AG09309 (cell line): ENCODE data around the gene PEX11G.

ENCODE experiments used
- DNase-seq: peaks from one replicate; pipeline ENCODE4 v3.0.0-alpha.2; 2010; ENCODE audit warnings: low read depth
- H3K4me3 ChIP-seq: 2 replicates; pipeline ENCODE4 v1.5.1; 2011; ENCODE audit warnings: mild to moderate bottlenecking, low read depth, low read length, moderate library complexity; ENCODE audit not compliant: control insufficient read depth
- TF ChIP-seq, protein P1 (sequence below): IDR thresholded peaks from 2 replicates; pipeline ENCODE4 v1.5.1; 2011; ENCODE audit warnings: mild to moderate bottlenecking, low read depth, low read length, inconsistent platforms; ENCODE audit not compliant: insufficient read depth, control insufficient read depth; ENCODE audit errors: missing control alignments

The PEX11G gene

DNA sequence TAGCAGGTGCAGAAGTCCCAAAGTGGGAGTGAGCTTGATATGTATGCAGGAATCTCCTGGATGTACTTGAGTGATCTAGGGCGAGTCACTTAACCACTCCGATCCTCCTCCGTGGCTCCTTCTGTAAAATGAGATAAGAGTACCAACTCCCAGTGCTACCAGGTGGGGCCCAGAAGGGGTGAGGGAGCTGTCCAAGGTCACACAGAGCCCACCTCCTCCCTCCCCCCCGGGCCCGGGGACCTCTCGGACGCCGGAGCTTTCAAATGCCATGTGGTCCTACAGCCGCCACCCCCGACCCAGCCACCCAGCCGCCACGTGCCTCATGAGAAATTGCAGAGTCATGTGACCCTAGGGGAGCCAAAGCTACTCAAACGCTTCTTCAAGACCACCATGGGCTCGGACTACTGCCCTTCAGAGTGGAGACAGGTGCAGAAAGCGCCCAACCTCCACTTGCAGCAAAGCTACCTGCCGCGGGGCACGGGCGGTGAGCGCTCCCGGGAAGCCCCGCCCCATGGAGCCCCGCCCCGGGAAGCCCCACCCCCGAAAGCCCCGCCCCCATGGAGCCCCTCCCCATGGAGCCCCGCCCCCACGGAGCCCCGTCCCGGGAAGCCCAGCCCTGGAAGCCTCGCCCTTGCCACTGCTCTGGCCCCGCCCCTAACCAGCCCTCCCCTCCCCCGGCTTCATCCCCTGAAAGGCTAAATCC is 17.0 kb upstream of the PEX11G start:
- DNase-seq = no peak
- no peak overlapping the region for H3K4me3 ChIP-seq

DNA sequence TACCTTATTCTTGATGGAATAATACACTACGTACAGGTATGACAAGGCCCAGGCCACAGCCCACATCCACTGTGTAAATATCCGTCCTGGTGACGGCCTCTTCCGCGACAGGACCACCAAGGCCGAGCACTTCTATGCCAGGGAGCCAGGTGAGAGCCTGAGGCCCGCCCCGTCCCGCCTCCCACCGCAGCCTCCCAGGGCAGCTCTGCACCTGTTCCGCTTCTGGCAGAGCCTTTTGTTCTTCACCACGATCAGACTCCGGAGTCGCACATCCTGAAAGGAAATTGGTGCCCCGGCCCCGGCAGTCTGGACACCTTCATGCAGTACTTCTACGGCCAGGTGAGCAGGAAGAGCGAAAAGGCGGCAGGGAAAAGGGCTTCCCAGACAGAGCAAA is 16.4 kb upstream of the PEX11G start:
- DNase-seq = no peak
- H3K4me3 ChIP-seq = no peak overlapping the region
- TF ChIP-seq, protein P1, sequence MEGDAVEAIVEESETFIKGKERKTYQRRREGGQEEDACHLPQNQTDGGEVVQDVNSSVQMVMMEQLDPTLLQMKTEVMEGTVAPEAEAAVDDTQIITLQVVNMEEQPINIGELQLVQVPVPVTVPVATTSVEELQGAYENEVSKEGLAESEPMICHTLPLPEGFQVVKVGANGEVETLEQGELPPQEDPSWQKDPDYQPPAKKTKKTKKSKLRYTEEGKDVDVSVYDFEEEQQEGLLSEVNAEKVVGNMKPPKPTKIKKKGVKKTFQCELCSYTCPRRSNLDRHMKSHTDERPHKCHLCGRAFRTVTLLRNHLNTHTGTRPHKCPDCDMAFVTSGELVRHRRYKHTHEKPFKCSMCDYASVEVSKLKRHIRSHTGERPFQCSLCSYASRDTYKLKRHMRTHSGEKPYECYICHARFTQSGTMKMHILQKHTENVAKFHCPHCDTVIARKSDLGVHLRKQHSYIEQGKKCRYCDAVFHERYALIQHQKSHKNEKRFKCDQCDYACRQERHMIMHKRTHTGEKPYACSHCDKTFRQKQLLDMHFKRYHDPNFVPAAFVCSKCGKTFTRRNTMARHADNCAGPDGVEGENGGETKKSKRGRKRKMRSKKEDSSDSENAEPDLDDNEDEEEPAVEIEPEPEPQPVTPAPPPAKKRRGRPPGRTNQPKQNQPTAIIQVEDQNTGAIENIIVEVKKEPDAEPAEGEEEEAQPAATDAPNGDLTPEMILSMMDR = no peak

More for the DNA sequence above, 17.0 kb upstream of the PEX11G start:
- TF ChIP-seq, protein P1 = no peak

DNA sequence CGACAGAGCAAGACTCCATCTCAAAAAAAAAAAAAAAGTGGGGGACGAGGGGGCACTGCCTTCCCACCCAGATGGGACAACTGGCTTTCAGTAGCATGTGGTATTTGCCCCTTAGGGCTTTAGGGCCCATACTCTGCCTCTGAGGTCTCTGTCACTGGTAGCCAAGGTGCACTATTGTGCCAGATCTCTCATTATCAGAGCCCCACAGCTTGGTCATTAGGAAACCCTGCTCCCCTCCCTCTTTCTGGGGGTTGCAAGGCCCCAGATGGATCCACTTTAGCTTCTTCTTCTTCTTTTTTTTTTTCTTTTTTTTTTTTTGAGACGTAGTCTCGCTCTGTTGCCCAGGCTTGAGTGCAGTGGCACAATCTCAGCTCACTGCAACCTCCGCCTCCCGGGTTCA is 15.8 kb upstream of the PEX11G start:
- TF ChIP-seq, protein P1 = no peak
- H3K4me3 ChIP-seq = no peak overlapping the region
- no peak for DNase-seq

DNA sequence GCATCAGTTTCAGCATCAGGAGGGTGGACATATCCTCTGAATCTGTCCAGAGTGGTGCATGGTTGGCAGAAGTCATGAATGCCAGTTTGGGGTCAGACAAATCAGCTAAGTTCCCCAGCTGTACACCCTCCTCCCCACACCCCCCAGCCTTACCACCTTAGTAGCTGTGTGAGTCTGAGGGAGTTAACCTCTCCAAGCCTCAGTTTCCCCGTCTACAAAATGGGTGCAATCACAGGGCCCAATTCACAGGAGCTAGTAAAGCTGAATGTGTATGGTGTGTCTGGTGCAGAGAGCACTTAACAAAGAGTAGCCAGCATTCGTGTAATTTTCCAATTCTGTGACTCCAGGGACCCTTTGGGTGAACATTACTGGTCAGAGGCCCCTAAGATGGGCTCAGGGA is 13.7 kb upstream of the PEX11G start:
- TF ChIP-seq, protein P1 = no peak
- no peak for DNase-seq
- H3K4me3 ChIP-seq = no peak overlapping the region

DNA sequence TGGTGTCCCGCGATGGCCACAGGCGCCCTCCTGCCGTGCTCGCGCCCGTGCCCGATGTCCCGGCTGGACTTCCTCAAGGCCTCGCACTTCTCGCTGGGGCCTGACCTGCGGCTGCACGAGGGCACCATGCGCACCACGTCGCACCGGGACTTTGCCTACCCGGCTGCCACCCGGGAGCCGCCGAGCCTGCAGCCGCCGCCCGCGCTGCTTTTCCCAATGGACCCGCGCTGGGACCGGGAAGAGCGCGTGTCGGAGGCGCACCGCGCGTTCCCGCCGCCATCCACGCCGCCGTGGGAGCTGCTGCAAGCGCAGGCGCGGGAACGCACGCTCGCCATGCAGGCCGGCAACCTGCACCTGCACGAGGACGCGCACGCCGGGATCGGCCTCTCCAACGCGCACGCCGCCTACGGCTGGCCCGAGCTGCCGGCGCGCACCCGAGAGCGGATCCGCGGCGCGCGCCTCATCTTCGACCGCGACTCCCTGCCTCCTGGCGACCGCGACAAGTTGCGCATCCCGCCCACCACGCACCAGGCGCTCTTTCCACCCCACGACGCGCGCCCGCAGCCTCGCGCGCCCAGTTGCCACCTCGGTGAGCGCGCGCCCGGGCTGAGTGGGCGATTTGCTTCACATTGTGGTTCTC is 12.1 kb upstream of the PEX11G start:
- peak overlapping the region; percentile 27 for H3K4me3 ChIP-seq
- TF ChIP-seq, protein P1 = no peak
- no peak for DNase-seq

DNA sequence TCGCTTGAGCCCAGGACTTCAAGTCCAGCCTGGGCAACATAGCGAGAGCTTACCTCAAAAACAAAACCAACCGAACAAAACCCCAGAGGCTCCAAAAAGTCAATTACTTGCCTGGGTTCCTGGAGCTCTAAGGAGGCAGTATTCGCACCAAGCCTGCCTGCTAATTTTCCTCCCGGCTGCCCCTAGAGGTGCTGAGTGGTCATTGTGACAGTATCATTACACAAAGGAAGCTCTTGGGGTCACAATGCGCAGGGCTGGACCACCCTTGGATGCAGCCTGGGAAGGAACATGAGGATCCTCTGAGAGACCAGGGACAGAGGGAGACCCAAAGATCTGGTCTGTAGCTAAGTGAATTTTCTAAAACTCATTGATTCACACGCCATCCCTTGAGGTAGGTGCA is 8.5 kb upstream of the PEX11G start:
- TF ChIP-seq, protein P1 = peak; percentile 63
- H3K4me3 ChIP-seq = no peak overlapping the region
- DNase-seq = no peak
